Left lung (tissue), 10 donors: ENCODE results near the gene NXPH4. TPM values are rescaled to one million over a fixed set of nuclear protein-coding genes. Genes with fewer than 3 reads are reported as not detected.

ENCODE experiments used
- ATAC-seq: fragments of 200-7000 bp; cut with Tn5 transposase; one replicate; pipeline ENCODE4 v1.9.1; 2020; ENCODE audit warnings: moderate library complexity
- DNase-seq, 4 donors: peaks; one replicate each; pipeline ENCODE4 v3.0.0-alpha.2; 2013 to 2020
- H3K27ac ChIP-seq, 2 donors: fragments of 200-600 bp; sonication (generic) in 1 of 2; one replicate each; pipeline versions ENCODE4 v1.5.0 to v1.8.0; 2020 to 2021
- H3K27me3 ChIP-seq, 2 donors: fragments of 200-600 bp; sonication (generic) in 1 of 2; one replicate each; pipeline versions ENCODE4 v1.5.0 to v1.8.0; 2020 to 2021
- H3K36me3 ChIP-seq, 2 donors: fragments of 200-600 bp; sonication (generic) in 1 of 2; one replicate each; pipeline versions ENCODE4 v1.5.0 to v1.8.0; 2020 to 2021
- H3K4me1 ChIP-seq, 2 donors: fragments of 200-600 bp; one replicate each; pipeline ENCODE4 v1.8.0; 2021
- H3K4me3 ChIP-seq, 2 donors: fragments of 200-600 bp; sonication (generic) in 1 of 2; one replicate each; pipeline versions ENCODE4 v1.5.0 to v1.8.0; 2020 to 2021; ENCODE audit warnings: mild to moderate bottlenecking in 1 of 2
- H3K9me3 ChIP-seq, 2 donors: fragments of 200-600 bp; sonication (generic) in 1 of 2; one replicate each; pipeline versions ENCODE4 v1.5.0 to v1.8.0; 2020 to 2021
- CTCF ChIP-seq, 2 donors: fragments of 200-600 bp; sonication (generic) in 1 of 2; IDR thresholded peaks; one replicate each; pipeline versions ENCODE4 v1.5.0 to v1.8.0; 2021; ENCODE audit warnings: antibody characterized with exemption in 2 of 2
- intact Hi-C, 2 donors: fragments of 100-400 bp; cut with DNase I; formaldehyde crosslinking; loops; one replicate each; pipeline versions ENCODE4 v1.11.2 to v1.14.2; 2022
- polyA plus RNA-seq, 6 donors: library from polyadenylated mRNA; unstranded; fragments of 120-200 nt; gene quantifications; one replicate each; pipeline ENCODE4 v1.2.1, GENCODE V29; 2013; ENCODE audit not compliant: insufficient read length in 6 of 6
- total RNA-seq, 2 donors: library from RNA; stranded (reverse); fragmentation: NEBNext Ultra II Directional; extraction: Animal tissue kit (Norgen Biotek cat#: 25700); gene quantifications; one replicate each; pipeline ENCODE4 v1.2.1, GENCODE V29; 2021
- donor health status: DM: no; HTN: yes; CAD: no.
- donor health status: DM: no; HTN: no; CAD: no.

NXPH4 gene
- total and polyA plus RNA-seq, 8 donors, result 0.67 to 1.7 (median 1.1) TPM

- Histone ChIP-seq H3K4me1 (peaks cover 27 to 69% of the 10 kb centered on the region in 2 donors), H3K27ac (no peak overlapping the region), H3K9me3 (no peaks in the 10 kb centered on the region), H3K36me3 (peaks cover 0 to 33% of the 10 kb centered on the region in 2 donors), H3K4me3 (peak overlapping the region in 1 of 2 donors; percentile 14), H3K27me3 (peaks cover 39 to 72% of the 10 kb centered on the region in 2 donors)
- DNase-seq, result peak in 1 of 4 donors; percentile 50
- ATAC-seq, result no peak
- intact Hi-C loops, result no loop called here
- TF ChIP-seq CTCF (IDR thresholded peaks at IDR 0.05), result no peak
These were observed 20.5 kb downstream of the NXPH4 start for GRCh38 chr12:57236925-57237595.

GRCh38 chr12:57237596-57237931, 21.0 kb downstream of the NXPH4 start:
- Histone ChIP-seq H3K27me3 (peaks cover 44 to 77% of the 10 kb centered on the region in 2 donors), H3K36me3 (peaks cover 0 to 28% of the 10 kb centered on the region in 2 donors), H3K27ac (no peak overlapping the region), H3K4me3 (no peak overlapping the region), H3K9me3 (no peaks in the 10 kb centered on the region), H3K4me1 (peaks cover 27 to 74% of the 10 kb centered on the region in 2 donors)
- DNase-seq (peak in 1 of 4 donors; percentile 15), ATAC-seq (no peak)
- no peak for TF ChIP-seq CTCF (IDR thresholded peaks at IDR 0.05)
- intact Hi-C loops, result no loop called here

- ATAC-seq (no peak), DNase-seq (peak in 1 of 4 donors; percentile 78)
- TF ChIP-seq CTCF (IDR thresholded peaks at IDR 0.05), result no peak
- Histone ChIP-seq H3K4me3 (peak overlapping the region; percentile 36 to 51), H3K36me3 (peaks cover 0 to 22% of the 10 kb centered on the region in 2 donors), H3K27me3 (peaks cover 50 to 83% of the 10 kb centered on the region in 2 donors), H3K27ac (no peak overlapping the region), H3K4me1 (peaks cover 34 to 79% of the 10 kb centered on the region in 2 donors), H3K9me3 (no peaks in the 10 kb centered on the region)
- intact Hi-C loops, result no loop called here
These were observed 21.6 kb downstream of the NXPH4 start for GRCh38 chr12:57237932-57238853.

DNA sequence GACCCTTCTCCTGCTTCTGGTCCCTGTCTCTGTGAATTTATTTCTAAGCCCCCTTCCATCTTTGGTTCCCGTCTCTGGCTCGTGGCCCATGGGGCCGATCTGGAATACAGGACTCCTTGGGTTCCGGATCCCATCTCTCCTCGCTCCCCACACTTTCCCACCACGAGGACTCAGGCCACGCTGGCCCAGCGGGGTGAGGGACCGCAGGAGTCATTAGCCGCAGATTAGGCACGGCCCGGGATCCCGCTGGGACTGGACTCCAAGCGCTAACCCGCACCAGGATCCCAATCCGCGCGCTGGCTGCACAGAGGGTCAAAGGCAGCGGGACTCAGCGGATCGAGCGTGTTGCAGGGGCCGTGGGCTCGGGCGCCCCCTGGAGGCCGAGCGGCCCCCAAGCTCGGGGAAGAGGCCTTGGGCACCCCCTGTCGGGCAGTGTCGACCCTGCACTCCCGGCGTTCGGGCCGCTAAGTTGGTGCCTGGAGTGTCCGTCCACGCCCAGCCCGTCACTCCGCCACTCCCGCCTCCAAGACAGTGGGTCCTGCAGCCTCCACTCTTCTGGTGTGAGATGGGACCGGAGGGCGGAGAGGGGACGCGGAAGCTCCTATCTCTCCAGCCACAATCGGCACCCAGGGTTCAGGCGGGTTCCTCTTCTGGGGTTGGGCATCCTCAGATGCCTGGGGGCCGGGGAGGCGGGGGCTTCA, 22.4 kb downstream of the NXPH4 start:
- peak; percentile 82 to 98 (median 90) for DNase-seq
- intact Hi-C loops, result no loop called here

More for the DNA sequence above, 22.4 kb downstream of the NXPH4 start:
- H3K4me1 ChIP-seq, result peaks cover 38 to 81% of the 10 kb centered on the region in 2 donors
- H3K36me3 ChIP-seq, result peaks cover 0 to 14% of the 10 kb centered on the region in 2 donors
- TF ChIP-seq CTCF (IDR thresholded peaks at IDR 0.05), result peak; percentile 100
- peak; percentile 91 for ATAC-seq
- H3K4me3 ChIP-seq, result peak overlapping the region; percentile 36 to 51
- H3K27ac ChIP-seq, result no peak overlapping the region
- H3K9me3 ChIP-seq, result no peaks in the 10 kb centered on the region
- H3K27me3 ChIP-seq, result peaks cover 51 to 91% of the 10 kb centered on the region in 2 donors
